HL-60 (cell line): Measurements from ENCODE around the gene AHCY.
"Not testable (repeated sequence)": the region's sequence is repeated elsewhere in the genome, so short reads cannot be mapped to it uniquely, and the experiment has no call there.

Source experiments
- DNase-seq, 2 experiments: peaks; one replicate each; pipeline ENCODE4 v3.0.0-alpha.2; 2010 to 2020; ENCODE audit warnings: low read depth in 1 of 2, low spot score in 1 of 2
- H3K27ac ChIP-seq: fragments of 250-450 bp; sonication (Bioruptor Pico); replicated peaks from 2 replicates; pipeline ENCODE4 v1.5.1; 2020; ENCODE audit warnings: mild to moderate bottlenecking, moderate library complexity
- H3K27me3 ChIP-seq: fragments of 250-450 bp; sonication (Bioruptor Pico); 2 replicates; pipeline ENCODE4 v1.5.1; 2021; ENCODE audit warnings: mild to moderate bottlenecking, moderate library complexity; ENCODE audit not compliant: insufficient read depth, poor library complexity, severe bottlenecking
- H3K4me3 ChIP-seq: replicated peaks from 2 replicates; pipeline ENCODE4 v1.5.1; 2011; ENCODE audit warnings: mild to moderate bottlenecking, control low read depth, low read length; ENCODE audit not compliant: insufficient read depth
- CTCF ChIP-seq: IDR thresholded peaks from one replicate; pipeline ENCODE4 v1.5.1; 2011; ENCODE audit warnings: low read length, control low read depth, inconsistent platforms; ENCODE audit not compliant: insufficient read depth
- GABPA ChIP-seq: IDR thresholded peaks from 2 replicates; pipeline ENCODE4 v1.6.1; 2012; ENCODE audit warnings: low read depth
- POLR2AphosphoS5 ChIP-seq: IDR thresholded peaks from 2 replicates; pipeline ENCODE4 v1.6.1; 2012; ENCODE audit warnings: low read depth
- REST ChIP-seq: IDR thresholded peaks from 2 replicates; pipeline ENCODE4 v1.6.1; 2012; ENCODE audit warnings: low read depth; ENCODE audit not compliant: insufficient replicate concordance
- SPI1 ChIP-seq: IDR thresholded peaks from 2 replicates; pipeline ENCODE4 v1.6.1; 2012; ENCODE audit warnings: low read depth, mild to moderate bottlenecking, borderline replicate concordance

AHCY gene

GRCh38 chr20:34299556-34300255 lies 3.4 kb downstream of the AHCY start:
- Histone ChIP-seq H3K27me3 (no peaks in the 10 kb centered on the region), H3K4me3 (no peak overlapping the region), H3K27ac (no peak overlapping the region)
- TF ChIP-seq SPI1: no peak
- no peak for TF ChIP-seq REST
- TF ChIP-seq POLR2AphosphoS5: no peak
- TF ChIP-seq CTCF: no peak
- TF ChIP-seq GABPA: no peak
- DNase-seq: no peak

GRCh38 chr20:34298294-34298784 lies 4.8 kb downstream of the AHCY start:
- H3K4me3 ChIP-seq, DNase-seq, H3K27ac ChIP-seq, H3K27me3 ChIP-seq: not testable (repeated sequence)

- Histone ChIP-seq H3K4me3 (no peak overlapping the region), H3K27ac (no peak overlapping the region), H3K27me3 (no peaks in the 10 kb centered on the region)
- TF ChIP-seq SPI1: no peak
- no peak for TF ChIP-seq CTCF
- no peak for TF ChIP-seq REST
- TF ChIP-seq POLR2AphosphoS5: no peak
- no peak for TF ChIP-seq GABPA
- no peak for DNase-seq
Measured at GRCh38 chr20:34296468-34296867, 6.7 kb downstream of the AHCY start.

- TF ChIP-seq SPI1 (no peak), REST (no peak), POLR2AphosphoS5 (no peak; the same call in 1 of the 2 replicates), GABPA (no peak), CTCF (no peak)
- no peak overlapping the region for H3K27ac ChIP-seq
- no peaks in the 10 kb centered on the region for H3K27me3 ChIP-seq
- no peak for DNase-seq
- no peak overlapping the region for H3K4me3 ChIP-seq
Measured at GRCh38 chr20:34295284-34295683, 7.9 kb downstream of the AHCY start.
